Urothelium cell line (cell line): Measurements from ENCODE around the gene DRGX.
A peak's percentile ranks its signal among the peaks of the same experiment; 100 is the strongest.

Experiments used
- DNase-seq: peaks from one replicate; pipeline ENCODE4 v3.0.0; 2011; ENCODE audit warnings: low spot score, mixed read lengths
- FAIRE-seq: peaks from 2 replicates; lab custom pipeline; 2011; peaks lifted over from hg19 to GRCh38; lab: Jason Lieb, UNC

The DRGX gene

GRCh38 chr10:49349390-49349789, 46.5 kb downstream of the DRGX start:
- DNase-seq, result no peak
- no peak for FAIRE-seq

- DNase-seq, result no peak
- FAIRE-seq, result no peak
These were observed 47.3 kb downstream of the DRGX start for GRCh38 chr10:49348593-49348992.

- FAIRE-seq (no peak), DNase-seq (no peak)
These were observed 48.1 kb downstream of the DRGX start for GRCh38 chr10:49347827-49348226.

- no peak for FAIRE-seq
- DNase-seq, result no peak
These were observed 48.5 kb downstream of the DRGX start for GRCh38 chr10:49347342-49347741.

- no peak for FAIRE-seq
- DNase-seq, result no peak
These were observed 51.0 kb downstream of the DRGX start for GRCh38 chr10:49344840-49345239.

GRCh38 chr10:49338604-49339003, 57.3 kb downstream of the DRGX start:
- FAIRE-seq, result no peak

GRCh38 chr10:49335364-49335972, 60.4 kb downstream of the DRGX start:
- DNase-seq, result no peak
- no peak for FAIRE-seq

More at GRCh38 chr10:49338604-49339003, 57.3 kb downstream of the DRGX start:
- no peak for DNase-seq

- DNase-seq (no peak), FAIRE-seq (no peak)
These were observed 60.9 kb downstream of the DRGX start for GRCh38 chr10:49334964-49335363.

- DNase-seq, result no peak
- FAIRE-seq, result no peak
These were observed 62.7 kb downstream of the DRGX start for GRCh38 chr10:49333192-49333591.

GRCh38 chr10:49332768-49333167, 63.1 kb downstream of the DRGX start:
- DNase-seq, result no peak
- no peak for FAIRE-seq

GRCh38 chr10:49332333-49332732, 63.6 kb downstream of the DRGX start:
- DNase-seq, result no peak
- no peak for FAIRE-seq

GRCh38 chr10:49331431-49331830, 64.5 kb downstream of the DRGX start:
- no peak for DNase-seq
- FAIRE-seq, result no peak

GRCh38 chr10:49330127-49330665, 65.7 kb downstream of the DRGX start:
- no peak for FAIRE-seq
- no peak for DNase-seq

- FAIRE-seq, result no peak
- DNase-seq, result no peak
These were observed 66.8 kb downstream of the DRGX start for GRCh38 chr10:49329146-49329505.

- FAIRE-seq (no peak), DNase-seq (no peak)
These were observed 67.3 kb downstream of the DRGX start for GRCh38 chr10:49328401-49329145.

- DNase-seq, result no peak
- FAIRE-seq, result no peak
These were observed 68.7 kb downstream of the DRGX start for GRCh38 chr10:49327036-49327813.

- DNase-seq (no peak), FAIRE-seq (no peak)
These were observed 69.7 kb downstream of the DRGX start for GRCh38 chr10:49325916-49326783.

- no peak for DNase-seq
- no peak for FAIRE-seq
These were observed 70.6 kb downstream of the DRGX start for GRCh38 chr10:49325131-49325915.

- FAIRE-seq, result peak; percentile 82
- DNase-seq, result no peak
These were observed 71.2 kb downstream of the DRGX start for GRCh38 chr10:49324711-49325110.

- DNase-seq (no peak), FAIRE-seq (no peak)
These were observed 72.0 kb downstream of the DRGX start for GRCh38 chr10:49323896-49324270.
